Stromal cell of bone marrow (primary cell): ENCODE data around the gene SMIM10L2A.
"Not testable (repeated sequence)": the region's sequence is repeated elsewhere in the genome, so short reads cannot be mapped to it uniquely, and the experiment has no call there.

ENCODE experiments used
- DNase-seq: peaks from one replicate; pipeline ENCODE4 v3.0.0-alpha.2; 2012; ENCODE audit warnings: low read depth

SMIM10L2A gene

DNA sequence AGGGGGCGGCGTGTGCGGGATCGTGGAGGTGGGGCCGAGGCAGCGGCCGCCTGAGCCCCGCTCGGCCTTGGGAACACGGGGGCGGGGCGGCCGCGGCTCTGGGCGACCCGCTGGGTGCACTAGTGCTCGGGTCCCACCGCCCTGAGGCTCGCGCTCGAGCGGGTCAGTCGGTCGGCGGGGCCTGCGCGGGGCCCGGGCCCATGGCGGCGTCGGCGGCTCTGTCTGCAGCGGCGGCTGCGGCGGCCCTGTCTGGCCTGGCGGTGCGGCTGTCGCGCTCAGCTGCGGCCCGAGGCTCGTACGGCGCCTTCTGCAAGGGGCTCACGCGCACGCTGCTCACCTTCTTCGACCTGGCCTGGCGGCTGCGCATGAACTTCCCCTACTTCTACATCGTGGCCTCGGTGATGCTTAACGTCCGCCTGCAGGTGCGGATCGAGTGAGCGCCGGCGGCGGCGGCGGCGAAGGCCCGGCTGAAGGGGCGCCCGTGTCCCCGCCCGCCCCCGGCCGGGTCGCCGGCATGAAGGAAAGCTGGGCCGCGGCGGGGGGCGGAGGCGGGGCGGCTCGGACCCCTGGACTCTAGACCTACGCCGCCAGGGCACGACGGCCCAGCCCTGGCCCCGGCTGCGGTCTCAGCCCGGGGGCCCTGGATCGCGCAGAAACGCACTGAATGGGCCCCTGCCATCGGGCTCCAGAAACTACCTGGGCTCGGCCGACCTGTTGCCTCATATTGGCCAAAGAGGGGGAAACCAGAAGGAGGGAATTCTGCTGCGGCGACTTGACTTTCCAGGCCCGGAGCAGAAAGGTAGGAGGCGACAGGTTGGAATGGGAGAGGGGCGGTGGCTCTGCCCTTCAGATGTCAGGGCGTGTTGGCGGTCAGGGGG, at the start of gene SMIM10L2A:
Gene SMIM10L2A (plus strand): TSS at position 13 of the 878 bp plus-strand sequence. CDS start 188 bp downstream, at position 201.
- no peak for DNase-seq

DNA sequence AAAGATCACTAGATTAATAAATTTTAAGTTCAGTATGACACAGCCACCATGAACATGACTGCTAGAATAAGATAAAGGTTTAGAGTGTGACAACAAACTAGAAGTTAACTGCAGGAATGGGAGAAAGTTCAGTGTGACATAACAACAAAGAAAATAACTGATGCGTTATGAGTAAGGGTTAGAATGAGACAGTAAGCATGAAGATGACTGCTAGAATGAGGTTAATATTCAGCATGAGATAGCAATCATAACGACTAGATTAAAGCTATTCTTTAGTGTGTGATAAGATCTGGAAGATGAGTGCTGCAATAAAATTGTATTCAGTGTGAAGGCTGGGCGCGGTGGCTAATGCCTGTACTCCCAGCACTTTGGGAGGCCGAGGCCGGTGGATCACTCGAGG, 48.4 kb upstream of the SMIM10L2A start:
- DNase-seq = no peak

DNA sequence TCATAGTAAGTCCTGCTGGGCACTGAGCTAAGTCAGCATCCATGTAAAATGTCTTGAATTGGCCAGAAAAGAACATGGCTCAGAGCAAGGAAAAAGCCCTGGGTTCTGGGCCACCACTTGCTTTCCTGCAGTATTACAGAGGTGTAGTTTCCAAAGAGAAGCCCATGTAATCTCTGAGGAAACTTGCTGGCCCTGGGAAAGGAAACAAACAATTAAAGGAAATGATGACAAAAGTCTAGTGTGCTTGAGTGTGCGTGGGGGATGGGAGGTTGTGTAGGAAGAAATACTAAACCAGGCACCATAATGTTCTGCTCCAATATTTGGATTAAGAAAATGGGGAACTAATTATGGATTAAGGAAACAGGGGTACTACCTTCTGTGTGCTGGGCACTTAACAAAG, 39.5 kb upstream of the SMIM10L2A start:
- DNase-seq = no peak

DNA sequence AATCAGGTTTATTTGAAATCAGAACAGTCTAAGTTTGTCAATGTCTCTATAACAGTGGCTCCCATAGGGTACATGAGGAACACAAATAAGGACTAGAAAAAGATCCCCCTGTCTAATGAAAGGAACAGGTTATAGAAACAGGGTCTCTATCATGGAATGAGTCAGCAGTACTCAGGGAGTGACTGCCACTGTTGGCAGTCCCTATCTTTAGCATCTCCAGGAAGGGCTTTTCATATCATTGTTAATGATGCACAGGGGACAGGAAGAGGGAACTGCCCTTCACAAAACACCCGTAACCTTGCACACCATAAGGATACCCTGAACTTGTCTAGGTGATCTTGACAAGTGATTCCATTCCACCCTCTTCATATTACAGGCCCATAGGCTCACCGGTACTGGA, 38.5 kb upstream of the SMIM10L2A start:
- no peak for DNase-seq

DNA sequence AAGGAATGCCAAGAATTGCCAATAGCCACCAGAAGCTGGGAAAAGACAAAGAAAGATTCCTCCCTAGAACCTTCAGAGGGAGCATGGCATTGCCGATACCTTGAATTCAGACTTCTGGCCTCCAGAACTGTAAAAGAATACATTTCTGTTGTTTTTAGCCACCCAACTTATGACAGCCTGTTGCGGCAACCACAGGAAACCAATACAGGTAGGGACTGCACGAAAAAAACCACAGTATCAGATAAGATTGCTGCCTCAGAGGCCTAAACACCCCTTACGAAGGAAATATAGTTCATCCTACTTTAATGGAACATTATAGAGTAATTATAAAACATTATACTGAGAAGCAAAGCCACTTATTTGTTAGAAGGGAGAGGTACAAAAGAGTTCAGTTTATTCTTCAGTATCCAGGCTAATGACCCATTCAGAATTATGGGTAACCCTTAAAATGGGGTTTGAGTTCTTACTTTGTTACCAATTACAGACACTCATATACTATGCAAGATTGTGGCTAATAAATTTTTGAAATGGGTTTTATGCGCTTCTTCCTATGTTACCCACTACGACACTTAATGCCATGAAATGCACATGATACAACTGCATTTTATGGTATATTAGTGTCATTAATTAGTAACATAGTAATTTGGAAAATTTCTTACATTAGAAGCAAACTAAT, 37.4 kb upstream of the SMIM10L2A start:
- no peak for DNase-seq

DNA sequence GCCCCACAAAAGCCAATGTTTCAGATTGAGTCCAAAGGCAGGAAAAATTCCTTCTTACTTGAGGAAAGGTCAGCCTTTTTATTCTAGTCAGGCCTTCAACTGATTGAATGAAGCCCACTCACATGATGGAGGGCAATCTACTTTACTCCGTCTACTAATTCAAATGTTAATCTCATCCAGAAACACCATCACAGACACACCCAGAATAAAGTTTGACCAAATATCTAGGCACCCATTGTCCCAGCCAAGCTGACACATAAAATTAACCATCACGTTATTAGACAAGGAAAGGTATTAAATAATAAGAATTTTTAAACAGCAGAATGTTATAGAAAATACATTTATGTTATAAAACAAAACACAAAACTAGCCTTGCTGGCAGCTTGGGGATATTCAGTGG, 32.9 kb upstream of the SMIM10L2A start:
- no peak for DNase-seq

DNA sequence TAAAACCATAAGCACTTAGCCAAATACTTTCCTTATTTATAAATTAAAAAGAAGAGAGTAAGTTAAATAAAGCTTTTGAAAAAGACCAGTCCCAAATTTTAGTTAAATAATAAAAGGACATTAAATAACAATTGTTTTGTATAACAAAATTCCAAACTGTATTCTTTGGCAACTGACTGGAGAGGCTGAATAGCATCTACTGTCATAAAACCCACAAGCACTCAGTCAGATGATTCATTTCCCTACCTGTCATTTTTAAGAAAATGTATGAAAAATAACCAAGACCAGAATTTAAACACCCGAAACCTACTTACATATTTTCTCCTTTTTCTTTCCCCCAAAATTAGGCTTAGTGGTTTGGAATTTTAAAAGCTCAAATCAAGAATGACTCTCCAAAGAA, 32.5 kb upstream of the SMIM10L2A start:
- no peak for DNase-seq

DNA sequence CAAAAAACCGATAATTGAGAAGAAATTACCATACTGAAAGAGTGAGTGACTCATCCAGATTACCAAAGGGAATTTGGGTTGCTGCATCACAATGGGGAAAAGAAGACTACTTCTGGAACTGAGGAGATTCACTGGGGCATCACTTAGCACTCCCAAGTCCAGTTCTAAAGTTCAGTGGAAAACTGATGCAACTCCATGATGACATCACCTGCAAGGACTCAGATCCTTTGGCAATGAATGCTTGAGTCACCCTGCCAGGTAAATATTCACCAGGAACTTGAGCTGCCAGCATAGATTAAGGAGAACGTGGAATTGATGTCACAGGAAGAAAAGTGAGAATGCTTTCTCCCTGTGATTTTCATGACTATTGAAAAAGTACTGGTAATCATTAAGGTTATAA, 32.0 kb upstream of the SMIM10L2A start:
- DNase-seq = no peak

DNA sequence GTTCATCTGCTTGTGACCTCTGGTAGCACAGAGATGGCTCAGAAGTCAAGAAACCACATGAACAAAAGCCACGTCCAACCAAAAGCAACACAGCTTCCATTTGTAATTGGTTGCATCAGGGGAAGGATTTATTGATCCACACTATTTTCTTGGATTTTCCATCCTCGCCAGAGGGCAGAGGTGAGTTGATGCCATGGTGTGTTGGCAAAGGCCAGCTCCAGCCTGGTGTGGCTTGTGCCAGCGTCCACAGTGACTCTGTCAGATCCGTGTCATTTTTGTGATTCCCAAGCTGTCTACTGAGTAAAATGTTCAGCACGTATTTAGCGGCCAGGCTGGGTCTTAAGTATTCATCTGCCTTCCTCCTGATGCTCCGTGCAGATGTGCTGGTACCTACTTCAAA, 30.0 kb upstream of the SMIM10L2A start:
- no peak for DNase-seq

DNA sequence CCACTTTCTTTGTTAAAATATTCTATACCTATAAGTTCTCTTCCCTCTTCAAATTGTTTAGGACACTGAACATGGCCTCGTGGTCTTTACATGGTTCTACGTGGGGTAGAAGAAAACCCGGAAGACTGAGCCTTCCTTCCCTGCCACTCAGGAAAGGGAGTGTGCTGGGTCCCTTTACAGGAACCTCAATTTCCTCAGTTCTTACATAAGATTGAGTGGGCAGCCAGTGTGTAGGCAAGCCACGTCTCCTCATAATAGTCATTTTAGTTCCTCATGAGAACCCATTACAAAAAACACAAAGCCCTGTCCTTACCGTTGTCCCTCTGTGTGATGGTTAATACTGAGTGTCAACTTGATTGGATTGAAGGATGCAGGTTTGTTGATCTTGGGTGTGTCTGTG, 28.7 kb upstream of the SMIM10L2A start:
- DNase-seq = no peak

DNA sequence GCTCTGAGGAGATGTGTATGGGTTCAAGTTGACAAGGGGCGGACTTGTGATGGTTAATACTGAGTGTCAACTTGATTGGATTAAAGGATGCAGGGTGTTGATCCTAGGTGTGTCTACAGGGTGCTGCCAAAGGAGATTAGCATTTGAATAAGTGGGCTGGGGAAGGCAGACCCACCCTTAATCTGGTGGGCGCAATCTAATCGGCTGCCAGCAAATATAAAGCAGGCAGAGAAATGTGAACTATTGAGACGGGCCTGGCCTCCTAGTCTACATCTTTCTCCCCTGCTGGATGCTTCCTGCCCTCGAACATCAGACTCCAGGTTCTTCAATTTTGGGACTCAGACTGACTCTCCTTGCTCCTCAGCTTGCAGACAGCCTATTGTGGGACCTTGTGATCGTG, 26.7 kb upstream of the SMIM10L2A start:
- DNase-seq = no peak

DNA sequence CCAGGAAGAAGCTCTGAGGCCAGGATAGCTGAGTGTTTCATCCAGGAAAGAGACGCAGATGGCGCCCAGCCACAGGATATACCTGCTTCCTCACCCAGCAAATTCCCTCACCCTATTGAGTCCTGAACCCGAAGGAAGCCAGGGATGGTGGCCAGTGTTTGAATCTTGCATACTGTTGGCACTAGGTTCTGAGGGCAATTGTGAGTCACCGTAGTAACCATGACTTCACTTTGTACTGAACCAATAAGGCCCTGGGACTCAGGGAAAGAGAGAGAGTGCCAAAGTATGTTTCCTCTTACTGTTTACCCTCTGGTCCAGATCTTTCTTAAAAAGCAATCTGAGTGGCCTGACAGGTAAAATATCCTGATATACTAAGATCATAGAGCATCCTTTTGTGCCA, 25.6 kb upstream of the SMIM10L2A start:
- DNase-seq = no peak

DNA sequence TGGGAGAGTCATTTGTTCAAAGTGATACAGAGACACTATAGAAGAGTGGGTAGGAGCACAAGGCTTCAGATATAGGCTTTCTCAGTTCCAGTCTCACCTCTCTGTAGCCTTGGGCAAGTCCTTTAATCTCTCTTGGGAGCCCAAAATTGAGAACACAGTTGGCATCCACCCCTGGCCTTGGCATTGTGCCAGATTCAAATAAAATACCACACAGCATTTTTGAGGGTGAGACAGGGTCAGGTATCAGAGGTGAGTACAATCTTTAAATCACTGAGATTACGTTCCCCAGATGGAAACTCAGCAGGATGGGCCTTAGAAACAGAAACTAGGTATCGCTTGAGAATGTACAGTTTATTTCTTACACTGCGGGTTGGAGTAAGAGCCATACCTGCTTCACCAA, 25.2 kb upstream of the SMIM10L2A start:
- no peak for DNase-seq

DNA sequence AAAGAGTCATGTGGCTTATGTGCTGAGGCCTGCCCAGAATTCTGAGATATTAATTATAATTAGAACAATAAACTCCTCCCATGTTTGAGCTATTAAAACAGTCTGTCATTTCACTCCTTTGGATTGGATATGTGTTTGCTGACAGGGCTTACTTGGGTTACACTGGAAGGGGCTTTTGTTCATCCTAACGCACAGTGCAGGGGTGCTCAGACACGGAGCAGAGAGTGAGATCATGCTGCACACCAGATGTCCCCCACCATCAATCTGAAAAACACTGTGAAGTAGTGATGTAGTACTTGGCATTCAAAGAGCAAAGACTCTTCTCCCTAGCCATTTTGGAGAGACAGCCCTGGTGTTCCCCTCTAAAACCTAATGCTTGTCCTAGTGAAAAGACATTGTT, 24.1 kb upstream of the SMIM10L2A start:
- no peak for DNase-seq

DNA sequence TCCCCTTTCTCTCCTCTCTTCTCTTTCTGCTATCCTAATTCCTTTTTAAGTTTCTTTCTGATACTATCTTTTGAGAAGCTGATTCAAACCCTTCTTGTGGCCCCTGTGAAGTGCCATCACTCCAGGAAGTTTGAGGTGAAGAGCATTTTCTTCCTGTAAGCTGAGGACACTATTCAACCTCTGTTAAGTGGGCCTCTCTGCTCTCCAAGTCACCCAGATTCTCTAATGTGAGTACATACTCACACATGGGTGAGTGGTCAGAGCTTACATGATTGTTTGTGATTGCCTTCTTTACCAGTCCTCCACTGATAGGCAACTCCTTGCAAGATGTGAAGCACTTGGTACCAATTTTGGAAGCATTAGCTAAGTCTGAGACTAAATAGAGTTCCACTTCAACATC, 18.4 kb upstream of the SMIM10L2A start:
- DNase-seq = no peak

DNA sequence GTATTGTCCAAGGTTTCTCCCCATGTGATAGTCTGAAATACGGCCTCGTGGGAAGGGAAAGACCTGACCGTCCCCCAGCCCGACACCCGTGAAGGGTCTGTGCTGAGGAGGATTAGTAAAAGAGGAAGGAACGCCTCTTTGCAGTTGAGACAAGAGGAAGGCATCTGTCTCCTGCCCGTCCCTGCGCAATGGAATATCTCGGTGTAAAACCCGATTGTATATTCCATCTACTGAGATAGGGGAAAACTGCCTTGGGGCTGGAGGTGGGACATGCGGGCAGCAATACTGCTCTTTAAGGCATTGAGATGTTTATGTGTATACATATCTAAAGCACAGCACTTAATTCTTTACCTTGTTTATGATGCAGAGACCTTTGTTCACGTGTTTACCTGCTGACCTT, 15.3 kb upstream of the SMIM10L2A start:
- DNase-seq = not testable (repeated sequence)

DNA sequence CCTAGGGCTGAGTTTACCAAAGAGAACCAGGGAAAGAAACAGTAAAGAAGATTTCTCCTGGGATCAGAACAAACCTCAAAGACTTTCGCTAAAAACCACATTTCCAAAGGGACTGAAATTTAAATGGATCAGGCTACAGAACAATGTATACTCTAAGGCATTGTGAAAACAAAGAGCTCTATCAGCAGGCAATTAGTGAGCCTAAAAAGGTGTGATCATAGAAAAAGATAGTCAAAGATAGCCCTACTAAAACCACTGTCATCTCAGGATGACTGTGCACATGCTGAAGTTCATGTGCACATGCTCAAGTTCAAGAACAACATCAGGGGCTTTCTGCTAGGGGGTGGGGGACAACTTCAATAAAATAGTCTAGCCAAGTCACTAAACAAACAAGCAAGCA, 12.9 kb upstream of the SMIM10L2A start:
- no peak for DNase-seq

DNA sequence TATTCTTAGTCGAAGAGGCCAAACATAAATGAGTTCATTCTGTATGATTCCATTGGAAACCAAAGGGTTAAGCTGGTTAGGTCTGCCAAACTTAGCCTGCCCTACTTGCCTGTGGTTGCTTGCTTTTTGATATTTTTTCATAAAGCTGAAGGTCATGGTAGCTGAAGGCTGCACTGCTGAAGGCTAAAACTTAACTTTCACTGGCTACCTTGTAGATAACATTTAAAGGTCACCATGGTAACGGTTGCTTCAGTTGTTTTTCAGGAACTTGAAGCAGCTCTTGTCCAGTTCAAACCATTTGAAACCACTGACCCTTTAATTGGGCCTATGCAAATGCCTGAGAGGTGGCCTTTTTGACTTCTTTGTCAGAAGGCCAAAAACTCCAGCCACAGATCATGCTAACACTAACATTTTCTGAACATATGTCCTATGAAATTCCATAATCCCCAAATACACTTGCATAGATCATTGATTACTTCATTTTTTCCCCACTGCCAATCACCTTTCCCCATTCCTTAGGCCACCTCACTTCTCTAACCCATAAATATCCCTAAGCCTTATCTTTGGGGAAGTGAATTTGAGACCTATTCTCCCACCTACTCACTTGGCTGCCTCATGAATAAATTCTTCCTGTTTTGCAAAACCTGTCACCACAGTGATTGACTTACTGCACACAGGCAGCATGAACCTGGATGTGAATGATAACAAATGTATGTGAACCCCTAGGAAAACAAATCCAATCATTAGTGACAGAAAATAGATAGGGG, 10.7 kb upstream of the SMIM10L2A start:
- no peak for DNase-seq

DNA sequence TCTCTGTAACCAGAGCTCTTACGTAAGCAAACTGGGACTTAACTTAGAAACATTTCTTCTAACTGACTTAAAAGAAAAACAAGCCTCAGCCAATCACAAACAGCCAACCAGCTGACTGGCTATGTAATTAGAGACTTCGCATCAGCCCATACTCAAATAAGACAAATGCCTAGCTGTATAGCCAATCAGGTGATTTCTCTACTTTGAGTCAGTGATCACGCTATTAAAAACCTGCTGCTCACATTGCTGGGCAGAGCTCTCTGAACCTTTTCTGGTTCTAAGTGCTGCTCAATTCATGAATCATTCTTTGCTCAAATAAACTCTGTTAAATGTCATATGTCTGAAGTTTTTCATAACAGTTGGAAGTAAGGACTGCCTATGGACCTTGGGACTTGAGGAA, 9.9 kb upstream of the SMIM10L2A start:
- DNase-seq = no peak

DNA sequence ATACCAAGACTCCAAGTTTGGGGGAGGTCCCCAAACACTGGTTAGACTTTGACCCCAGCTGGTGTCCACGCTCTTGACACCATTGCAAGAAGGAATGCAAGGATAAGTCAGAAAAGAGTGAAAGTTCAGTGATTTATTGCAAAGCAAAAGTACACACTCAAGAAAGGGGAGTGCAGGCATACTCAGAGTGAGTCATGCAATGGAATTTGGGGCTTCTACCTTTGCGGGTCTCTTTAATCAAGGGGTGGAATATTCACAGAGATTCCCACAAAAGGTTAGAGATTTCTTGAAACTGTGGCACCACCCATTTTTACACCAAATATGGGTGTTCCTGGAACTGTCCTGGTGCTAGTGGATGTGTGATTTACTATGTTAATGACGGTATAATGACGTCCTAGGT, 5.2 kb upstream of the SMIM10L2A start:
- no peak for DNase-seq

DNA sequence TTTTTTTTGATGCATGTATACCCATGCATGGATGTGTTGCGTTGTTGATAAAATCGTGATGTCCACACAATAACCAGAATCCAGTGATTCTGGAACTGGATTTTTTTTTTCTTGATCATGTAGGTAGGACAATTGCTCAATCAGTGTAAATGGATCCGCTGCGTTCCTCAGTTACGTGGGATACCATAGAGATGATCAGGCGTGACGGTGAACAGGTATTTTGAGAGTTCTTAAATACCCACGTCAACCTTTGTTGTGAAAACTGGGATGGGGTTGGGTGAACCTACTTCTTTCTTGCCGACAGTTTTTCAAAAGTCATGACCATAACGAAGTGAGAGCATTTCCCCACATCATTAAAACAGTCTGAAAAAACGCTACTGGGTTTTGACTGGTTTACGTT, 913 bp upstream of the SMIM10L2A start:
- no peak for DNase-seq

DNA sequence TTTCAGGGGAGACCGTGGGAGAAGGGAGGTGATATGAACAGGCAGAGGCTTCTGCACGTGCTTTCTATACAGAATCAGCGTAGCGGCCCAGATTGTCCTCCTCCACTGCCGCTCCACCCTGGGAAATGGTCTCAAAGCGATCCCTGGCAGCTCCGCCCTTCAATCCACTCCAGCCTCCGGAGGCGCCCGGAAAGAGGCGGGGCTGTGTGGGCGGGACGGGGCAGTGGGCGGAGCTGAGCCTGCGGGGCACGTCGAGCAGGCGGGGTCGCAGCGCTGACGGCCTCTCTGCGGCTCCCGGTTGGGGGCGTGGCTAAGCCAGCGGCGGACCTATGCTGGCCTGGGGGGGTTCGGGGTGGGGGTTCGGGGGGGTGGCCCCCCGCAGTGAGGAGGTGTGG, 210 bp upstream of the SMIM10L2A start:
- DNase-seq = peak; percentile 14

DNA sequence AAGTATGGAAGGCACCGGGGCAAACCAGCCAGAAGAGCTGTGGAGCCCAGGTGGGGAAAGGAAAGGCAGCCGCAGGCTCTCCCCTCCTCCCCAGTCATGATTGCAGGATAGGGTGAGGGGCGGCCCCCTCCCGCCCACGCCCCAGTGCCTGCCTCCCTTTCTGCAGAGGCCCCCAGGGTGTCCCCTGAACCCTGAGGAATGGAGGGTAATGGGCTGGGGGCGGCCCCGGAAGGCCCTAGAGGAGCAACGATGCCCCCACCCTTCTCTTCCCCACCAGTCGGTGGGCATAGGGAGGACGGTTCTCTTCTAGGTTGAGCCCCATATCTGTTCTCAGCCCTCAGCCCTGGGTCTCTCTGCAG, 1.0 kb downstream of the SMIM10L2A start:
- DNase-seq = not testable (repeated sequence)
